Heart right ventricle (tissue), 16 donors: ENCODE measurements around the gene SLC2A6. TPM values are rescaled to one million over a fixed set of nuclear protein-coding genes. Genes with fewer than 3 reads are reported as not detected.
A peak's percentile ranks its signal among the peaks of the same experiment; 100 is the strongest.

Experiments
- ATAC-seq, 8 donors: fragments of 200-7000 bp; cut with Tn5 transposase; one replicate each; pipeline ENCODE4 v1.9.1; 2020; ENCODE audit warnings: mild to moderate bottlenecking in 8 of 8, moderate library complexity in 8 of 8, moderate number of reproducible peaks in 1 of 8
- DNase-seq, 2 donors: peaks; one replicate each; pipeline ENCODE4 v3.0.0-alpha.2; 2020
- H3K27ac ChIP-seq, 10 donors: fragments of 200-600 bp; sonication (generic) in 2 of 10; one replicate each; pipeline versions ENCODE4 v1.5.0 to v1.8.0; 2020 to 2022; ENCODE audit warnings: mild to moderate bottlenecking in 3 of 10
- H3K27me3 ChIP-seq, 7 donors: fragments of 200-600 bp; one replicate each; pipeline ENCODE4 v1.8.0; 2021 to 2022; ENCODE audit warnings: mild to moderate bottlenecking in 2 of 7
- H3K36me3 ChIP-seq, 9 donors: fragments of 200-600 bp; sonication (generic) in 1 of 9; one replicate each; pipeline versions ENCODE4 v1.5.0 to v1.8.0; 2020 to 2022; ENCODE audit warnings: mild to moderate bottlenecking in 2 of 9
- H3K4me1 ChIP-seq, 9 donors: fragments of 200-600 bp; sonication (generic) in 1 of 9; one replicate each; pipeline versions ENCODE4 v1.5.0 to v1.8.0; 2020 to 2022; ENCODE audit warnings: mild to moderate bottlenecking in 4 of 9
- H3K4me3 ChIP-seq, 10 donors: fragments of 200-600 bp; sonication (generic) in 2 of 10; one replicate each; pipeline versions ENCODE4 v1.5.0 to v1.8.0; 2020 to 2022; ENCODE audit warnings: mild to moderate bottlenecking in 7 of 10, moderate library complexity in 2 of 10
- H3K9me3 ChIP-seq, 11 donors: fragments of 200-600 bp in 10 of 11; sonication (generic) in 2 of 11; one replicate each; pipeline versions ENCODE4 v1.5.0 to v1.8.0; 2013 to 2022; ENCODE audit warnings: mild to moderate bottlenecking in 2 of 11, control low read depth in 1 of 11, moderate library complexity in 1 of 11
- WGBS, 2 donors: extraction: QIAGEN DNeasy Blood & Tissue Kit; methylation state at CpG; one replicate each; pipeline ENCODE4 v1.1.7; 2013; ENCODE audit warnings: inconsistent platforms in 1 of 2; 5-methylcytosine and 5-hydroxymethylcytosine counted together
- intact Hi-C, 10 donors: fragments of 100-400 bp; cut with DNase I; formaldehyde crosslinking; loops; one replicate each; pipeline versions ENCODE4 v1.11.1 to v1.14.2; 2022
- polyA plus RNA-seq, 2 donors: library from polyadenylated mRNA; stranded (reverse); fragments of 200-250 nt; gene quantifications; one replicate each; pipeline ENCODE4 v1.2.3, GENCODE V29; 2013
- total RNA-seq, 10 donors: library from RNA; stranded (reverse); fragmentation: NEBNext Ultra II Directional in 3 of 10; extraction: Animal tissue kit (Norgen Biotek cat#: 25700) in 3 of 10; gene quantifications; one replicate each; pipeline versions ENCODE4 v1.2.1 to v1.2.4, GENCODE V29; 2021 to 2023
- TF ChIP-seq, protein P1 (sequence below), 9 donors: fragments of 200-600 bp; sonication (generic) in 2 of 9; IDR thresholded peaks; one replicate each; pipeline versions ENCODE4 v1.5.0 to v1.8.0; 2021 to 2022; ENCODE audit warnings: antibody characterized with exemption in 9 of 9, mild to moderate bottlenecking in 5 of 9, moderate library complexity in 1 of 9
- donor health status: Arrhythmogenic right ventricular cardiomyopathy.
- donor health status: ischemic (EF 13 %, LVEDD 7.1; RV severe dilation, severe dysfunction).
- donor health status: healthy with polysubstance abuse.
- donor health status: DM: no; HTN: yes; CAD: no.
- donor health status: DM: no; HTN: no; CAD: no.
- donor health status: ischemic (EF 25% LVEDD 6.9; RV normal size, moderate dysfunction).
- donor health status: ischemic (EF 25% LVEDD 5.7; RV mildly dilated, moderate dysfunction).
- donor health status: healthy.
- donor health status: DM: yes; HTN: yes; CAD: no.
- donor health status: Ischemic cardiomyopathy.
- donor health status: ischemic (EF 35%, LVEDD 5.7; RV mildly dilated, moderate dysfunction).
- donor health status: nonischemic (EF 11% LVEDD 7.7; RV severe dilation, severe dysfunction).
- donor health status: DM: yes; HTN: yes; CAD: no.
- donor health status: PGD.
- donor health status: ischemic (EF 29% LVEDD 5.4; RV normal size, mild dysfunction).
- donor health status: nonischemic (EF 23%, LVEDD 6.1; RV moderate dilation, normal function).

The SLC2A6 gene
- total and polyA plus RNA-seq, 12 donors, result 1.3 to 7.0 (median 2.5) TPM

DNA sequence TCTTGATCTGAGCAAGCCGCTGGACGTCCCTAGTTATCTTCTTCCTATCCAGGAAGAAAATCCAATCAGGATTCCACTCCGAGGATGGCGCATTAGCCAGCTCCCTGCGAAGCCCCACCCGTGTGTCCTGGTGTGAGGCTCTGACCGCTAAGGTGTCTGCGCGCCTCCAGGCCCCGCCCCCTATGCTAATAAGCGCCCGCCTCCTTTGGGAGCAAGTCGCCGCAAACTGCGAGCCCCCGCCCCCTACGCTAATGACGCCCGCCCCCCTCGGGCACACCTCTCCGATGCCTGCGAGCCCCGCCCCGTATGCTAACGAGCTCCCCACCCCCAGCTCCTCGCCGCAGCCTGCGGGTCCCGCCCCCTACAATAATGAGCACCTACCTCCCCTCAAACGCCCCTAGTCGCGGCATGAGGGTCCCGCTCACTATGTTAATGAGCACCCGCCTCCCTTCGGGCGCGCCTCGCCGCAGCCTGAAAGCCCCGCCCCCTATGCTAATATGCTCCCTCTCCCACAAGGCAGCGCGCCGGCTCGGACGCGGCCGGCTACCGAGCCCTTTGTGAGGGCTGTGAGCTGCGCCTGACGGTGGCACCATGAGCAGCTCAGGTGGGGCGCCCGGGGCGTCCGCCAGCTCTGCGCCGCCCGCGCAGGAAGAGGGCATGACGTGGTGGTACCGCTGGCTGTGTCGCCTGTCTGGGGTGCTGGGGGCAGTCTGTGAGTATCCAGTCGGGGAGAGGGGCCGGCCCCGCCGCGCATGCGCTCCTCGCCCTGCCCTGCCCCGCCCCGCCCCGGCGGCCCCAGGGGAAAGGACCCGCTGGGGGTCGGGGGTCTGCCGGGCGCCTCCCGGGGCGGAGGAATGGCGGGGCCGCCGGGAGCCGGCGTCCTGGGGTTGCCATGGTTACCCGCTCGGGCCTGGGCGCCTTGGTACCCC lies 19.2 kb downstream of the SLC2A6 start, which contains the start of gene CACFD1:
Gene CACFD1 (plus strand): TSS at position 503 of the 929 bp plus-strand sequence. CDS start 89 bp downstream, at position 592.
- H3K4me3 ChIP-seq, result peak within 1 kb of the TSS; percentile 45 to 94 (median 86)
- ATAC-seq, result peak; percentile 93 to 96 (median 95)
- peaks cover 4 to 19% (median 16%) of the 10 kb centered on the region in 9 donors for H3K4me1 ChIP-seq
- H3K9me3 ChIP-seq, result no peaks in the 10 kb centered on the region
- WGBS, 2 donors, result 1% methylated on average over 77 to 86 of the region's 86 CpGs
- peak; percentile 96 to 97 for DNase-seq
- H3K27me3 ChIP-seq, result no peaks in the 10 kb centered on the region
- peaks cover 0 to 5% (median 0%) of the 10 kb centered on the region in 9 donors for H3K36me3 ChIP-seq
- TF ChIP-seq, protein P1, sequence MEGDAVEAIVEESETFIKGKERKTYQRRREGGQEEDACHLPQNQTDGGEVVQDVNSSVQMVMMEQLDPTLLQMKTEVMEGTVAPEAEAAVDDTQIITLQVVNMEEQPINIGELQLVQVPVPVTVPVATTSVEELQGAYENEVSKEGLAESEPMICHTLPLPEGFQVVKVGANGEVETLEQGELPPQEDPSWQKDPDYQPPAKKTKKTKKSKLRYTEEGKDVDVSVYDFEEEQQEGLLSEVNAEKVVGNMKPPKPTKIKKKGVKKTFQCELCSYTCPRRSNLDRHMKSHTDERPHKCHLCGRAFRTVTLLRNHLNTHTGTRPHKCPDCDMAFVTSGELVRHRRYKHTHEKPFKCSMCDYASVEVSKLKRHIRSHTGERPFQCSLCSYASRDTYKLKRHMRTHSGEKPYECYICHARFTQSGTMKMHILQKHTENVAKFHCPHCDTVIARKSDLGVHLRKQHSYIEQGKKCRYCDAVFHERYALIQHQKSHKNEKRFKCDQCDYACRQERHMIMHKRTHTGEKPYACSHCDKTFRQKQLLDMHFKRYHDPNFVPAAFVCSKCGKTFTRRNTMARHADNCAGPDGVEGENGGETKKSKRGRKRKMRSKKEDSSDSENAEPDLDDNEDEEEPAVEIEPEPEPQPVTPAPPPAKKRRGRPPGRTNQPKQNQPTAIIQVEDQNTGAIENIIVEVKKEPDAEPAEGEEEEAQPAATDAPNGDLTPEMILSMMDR (IDR thresholded peaks at IDR 0.05), result no peak
- intact Hi-C loops, result loop anchor here in 2 of 10 donors (1.0 to 5.0 kb wide), 3 partner anchors 20 to 112 kb away; partner anchors contain the start of genes MED22 (in 1 of the 2), REXO4 (in 1 of the 2), RPL7A (in 1 of the 2) and SLC2A6 (in 1 of the 2)
- peak within 1 kb of the TSS; percentile 68 to 97 (median 92) for H3K27ac ChIP-seq

DNA sequence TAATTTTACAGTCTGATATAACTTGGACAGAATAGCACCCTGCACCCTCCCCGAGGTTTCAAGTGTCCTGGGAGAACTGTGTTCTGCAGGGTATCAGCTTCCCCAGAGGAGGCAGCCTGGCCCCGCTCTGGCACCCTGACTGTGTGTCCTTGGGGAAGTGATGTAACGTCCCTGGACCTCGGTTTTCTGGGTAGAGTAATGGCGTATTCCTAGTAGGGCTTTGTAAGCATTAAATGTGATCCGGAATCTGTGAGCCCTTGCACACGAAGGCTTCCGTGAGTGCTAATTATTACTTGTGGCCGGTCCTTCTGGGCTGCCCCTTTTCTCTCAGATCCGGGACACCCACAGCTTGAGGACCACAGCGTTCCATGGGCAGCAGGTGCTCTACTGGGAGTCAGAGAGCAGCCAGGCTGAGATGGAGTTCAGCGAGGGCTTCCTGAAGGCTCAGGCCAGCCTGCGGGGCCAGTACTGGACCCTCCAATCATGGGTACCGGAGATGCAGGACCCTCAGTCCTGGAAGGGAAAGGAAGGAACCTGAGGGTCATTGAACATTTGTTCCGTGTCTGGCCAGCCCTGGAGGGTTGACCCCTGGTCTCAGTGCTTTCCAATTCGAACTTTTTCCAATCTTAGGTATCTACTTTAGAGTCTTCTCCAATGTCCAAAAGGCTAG lies 20.1 kb downstream of the SLC2A6 start:
- TF ChIP-seq, protein P1 (IDR thresholded peaks at IDR 0.05), result no peak
- Histone ChIP-seq H3K27me3 (no peaks in the 10 kb centered on the region), H3K27ac (peak overlapping the region in 4 of 10 donors; percentile 91 to 97 (median 94)), H3K36me3 (no peaks in the 10 kb centered on the region), H3K4me3 (peak overlapping the region in 8 of 10 donors; percentile 77 to 94 (median 86)), H3K4me1 (peaks cover 4 to 19% (median 16%) of the 10 kb centered on the region in 9 donors), H3K9me3 (no peaks in the 10 kb centered on the region)
- WGBS, 2 donors, result 68 to 82% methylated on average over 16 of the region's 16 CpGs
- DNase-seq (no peak), ATAC-seq (no peak)
- intact Hi-C loops, result loop anchor here in 2 of 10 donors (1.0 to 5.0 kb wide), 3 partner anchors 21 to 111 kb away; partner anchors contain the start of genes MED22 (in 1 of the 2), REXO4 (in 1 of the 2), RPL7A (in 1 of the 2) and SLC2A6 (in 1 of the 2)

DNA sequence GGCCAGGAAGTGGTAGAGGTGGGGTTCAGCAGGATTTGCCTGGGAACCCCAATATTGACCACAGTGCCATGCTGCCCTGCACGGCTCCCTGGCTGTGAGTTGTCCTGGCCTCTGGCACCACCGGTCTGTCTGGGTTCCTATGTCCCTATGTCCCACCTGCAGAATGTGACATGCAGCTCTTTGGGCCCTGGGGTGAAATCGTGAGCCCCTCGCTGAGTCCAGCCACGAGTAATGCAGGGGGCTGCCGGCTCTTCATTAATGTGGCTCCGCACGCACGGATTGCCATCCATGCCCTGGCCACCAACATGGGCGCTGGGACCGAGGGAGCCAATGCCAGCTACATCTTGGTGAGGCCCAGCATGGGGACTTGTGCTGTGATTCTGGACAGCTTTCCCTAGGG lies 21.2 kb downstream of the SLC2A6 start:
- no peak overlapping the region for H3K4me3 ChIP-seq
- ATAC-seq (no peak), DNase-seq (no peak)
- no peak overlapping the region for H3K27ac ChIP-seq
- no peaks in the 10 kb centered on the region for H3K36me3 ChIP-seq
- WGBS, 2 donors, result 96 to 97% methylated on average over 11 of the region's 11 CpGs
- H3K4me1 ChIP-seq, result peaks cover 4 to 19% (median 16%) of the 10 kb centered on the region in 9 donors
- no peaks in the 10 kb centered on the region for H3K9me3 ChIP-seq
- intact Hi-C loops, result loop anchor here in 2 of 10 donors (5.0 kb wide), 2 partner anchors 40 to 110 kb away; partner anchors contain the start of genes MED22 (in 1 of the 2), REXO4 (in 1 of the 2) and RPL7A (in 1 of the 2)
- H3K27me3 ChIP-seq, result no peaks in the 10 kb centered on the region
- TF ChIP-seq, protein P1 (IDR thresholded peaks at IDR 0.05), result no peak

DNA sequence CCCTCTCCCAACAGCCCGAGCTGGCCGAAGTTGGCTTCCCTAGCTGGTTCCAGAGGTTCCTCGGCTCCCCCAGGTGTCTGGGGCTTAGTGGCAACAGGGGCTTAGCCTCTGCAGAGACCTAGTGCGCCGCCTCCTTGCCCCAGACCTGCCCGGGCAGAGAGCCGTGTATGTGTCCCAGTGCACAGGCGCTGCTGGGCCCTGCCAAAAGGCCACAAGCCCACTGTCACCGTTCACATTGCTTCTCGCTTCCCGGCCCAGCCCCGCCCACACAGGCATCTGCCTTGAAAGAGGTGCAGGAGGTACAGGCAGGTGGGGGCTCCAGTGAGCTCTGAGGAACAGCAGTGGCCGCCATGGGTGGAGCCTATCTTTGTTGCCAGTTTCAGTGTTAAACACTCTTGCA lies 21.7 kb downstream of the SLC2A6 start:
- Histone ChIP-seq H3K27me3 (no peaks in the 10 kb centered on the region), H3K4me3 (no peak overlapping the region), H3K36me3 (no peaks in the 10 kb centered on the region), H3K9me3 (no peaks in the 10 kb centered on the region), H3K4me1 (peaks cover 4 to 19% (median 16%) of the 10 kb centered on the region in 9 donors), H3K27ac (no peak overlapping the region)
- TF ChIP-seq, protein P1 (IDR thresholded peaks at IDR 0.05), result no peak
- 91 to 93% methylated on average over 13 of the region's 13 CpGs for WGBS, 2 donors
- ATAC-seq, result no peak
- DNase-seq, result no peak
- intact Hi-C loops, result loop anchor here in 2 of 10 donors (5.0 kb wide), 2 partner anchors 40 to 110 kb away; partner anchors contain the start of genes MED22 (in 1 of the 2), REXO4 (in 1 of the 2) and RPL7A (in 1 of the 2)
